Activated T-helper 1 cell treated with Interleukin-2 at 50 U/mL for 16 hours (primary cell): Measurements from ENCODE around the gene SYT8.
A peak's percentile ranks its signal among the peaks of the same experiment; 100 is the strongest.

Experiments used
- DNase-seq: peaks from one replicate; pipeline ENCODE4 v3.0.0-alpha.2; 2020; ENCODE audit warnings: low read depth

The SYT8 gene

GRCh38 chr11:1860108-1860507 lies 25.3 kb downstream of the SYT8 start:
- DNase-seq, result no peak

- DNase-seq, result no peak
Observed at GRCh38 chr11:1861435-1862411, 26.9 kb downstream of the SYT8 start.

- DNase-seq, result no peak
Observed at GRCh38 chr11:1862588-1863351, 28.0 kb downstream of the SYT8 start.

GRCh38 chr11:1863352-1864216 lies 28.8 kb downstream of the SYT8 start:
- no peak for DNase-seq

DNA sequence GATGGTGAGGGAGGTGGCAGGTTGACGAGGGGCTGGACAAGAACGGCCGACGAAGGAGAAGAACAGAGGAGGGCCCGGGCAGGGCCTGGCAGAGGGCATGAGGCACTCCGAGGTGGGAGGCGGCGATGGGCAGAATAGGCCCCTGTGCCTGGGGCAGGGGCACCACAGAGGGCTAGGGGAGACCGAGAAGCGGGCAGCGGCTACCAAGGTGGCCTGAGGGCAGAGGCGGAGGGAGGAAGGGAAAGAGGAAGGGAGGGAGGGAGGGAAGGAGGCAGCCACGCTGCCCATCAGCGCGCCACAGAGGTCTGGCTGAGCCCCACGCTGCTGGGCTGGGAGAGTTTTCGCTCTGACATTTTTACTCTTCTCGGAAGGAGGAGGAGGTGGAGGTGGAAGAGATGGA lies 29.4 kb downstream of the SYT8 start:
- no peak for DNase-seq

DNA sequence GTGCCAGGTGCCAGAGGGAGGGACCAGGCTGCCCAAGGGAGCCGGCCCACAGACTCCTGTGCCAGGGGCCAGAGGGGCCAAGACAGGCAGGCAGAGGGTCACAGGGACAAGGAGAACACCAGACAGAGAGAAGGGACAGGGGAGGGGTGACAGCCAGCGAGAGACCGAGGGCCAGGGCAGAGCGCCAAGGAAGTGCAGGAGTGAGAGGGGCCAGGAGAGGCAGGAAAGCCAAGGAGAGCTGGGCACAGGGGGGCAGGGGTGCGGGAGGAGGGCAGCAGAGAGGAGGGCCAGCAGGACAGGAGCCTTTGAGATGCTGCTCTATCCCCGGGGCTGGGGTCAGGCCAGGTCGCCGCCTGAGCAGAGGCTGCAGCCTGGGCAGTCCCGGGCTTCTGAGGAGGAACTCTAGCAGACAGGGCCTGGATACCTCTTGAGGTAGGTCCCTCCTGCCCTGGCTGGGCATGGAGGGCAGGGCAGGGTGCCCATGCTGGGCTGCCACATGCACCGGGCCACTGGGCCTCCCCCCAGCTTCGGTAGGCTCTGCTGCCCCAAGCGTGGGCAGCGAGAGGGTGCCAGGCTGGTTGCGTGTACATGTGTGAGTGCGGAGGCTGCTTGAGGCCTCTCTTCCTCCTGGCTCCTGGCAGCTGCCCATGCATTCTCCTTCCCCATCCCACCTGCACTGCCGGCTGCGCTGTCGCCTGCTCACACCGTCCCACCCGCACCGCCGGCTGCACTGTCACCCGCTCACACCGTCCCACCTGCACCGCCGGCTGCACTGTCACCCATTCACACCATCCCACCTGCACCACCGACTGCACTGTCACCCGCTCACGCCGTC lies 30.3 kb downstream of the SYT8 start:
- no peak for DNase-seq

GRCh38 chr11:1866226-1866625 lies 31.4 kb downstream of the SYT8 start:
- DNase-seq, result no peak

DNA sequence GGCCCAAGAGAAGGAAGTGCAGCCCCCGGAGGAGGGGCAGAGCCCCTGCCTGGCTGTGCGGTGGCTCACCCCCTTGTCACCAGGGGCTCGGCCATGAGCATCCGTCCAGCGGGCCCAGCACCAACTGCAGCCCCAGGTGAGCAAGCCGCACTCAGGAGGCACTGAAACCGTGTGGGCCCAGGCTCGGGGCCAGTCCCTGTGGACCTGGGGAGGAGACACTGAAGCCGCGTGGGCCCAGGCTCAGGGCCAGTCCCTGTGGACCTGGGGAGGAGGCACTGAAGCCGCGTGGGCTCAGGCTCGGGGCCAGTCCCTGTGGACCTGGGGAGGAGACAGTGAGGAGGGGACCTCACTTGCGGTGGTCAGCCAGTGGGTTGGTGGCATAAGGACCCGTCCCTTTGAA lies 32.0 kb downstream of the SYT8 start:
- no peak for DNase-seq

- DNase-seq, result no peak
Observed at GRCh38 chr11:1867381-1867780, 32.6 kb downstream of the SYT8 start.

DNA sequence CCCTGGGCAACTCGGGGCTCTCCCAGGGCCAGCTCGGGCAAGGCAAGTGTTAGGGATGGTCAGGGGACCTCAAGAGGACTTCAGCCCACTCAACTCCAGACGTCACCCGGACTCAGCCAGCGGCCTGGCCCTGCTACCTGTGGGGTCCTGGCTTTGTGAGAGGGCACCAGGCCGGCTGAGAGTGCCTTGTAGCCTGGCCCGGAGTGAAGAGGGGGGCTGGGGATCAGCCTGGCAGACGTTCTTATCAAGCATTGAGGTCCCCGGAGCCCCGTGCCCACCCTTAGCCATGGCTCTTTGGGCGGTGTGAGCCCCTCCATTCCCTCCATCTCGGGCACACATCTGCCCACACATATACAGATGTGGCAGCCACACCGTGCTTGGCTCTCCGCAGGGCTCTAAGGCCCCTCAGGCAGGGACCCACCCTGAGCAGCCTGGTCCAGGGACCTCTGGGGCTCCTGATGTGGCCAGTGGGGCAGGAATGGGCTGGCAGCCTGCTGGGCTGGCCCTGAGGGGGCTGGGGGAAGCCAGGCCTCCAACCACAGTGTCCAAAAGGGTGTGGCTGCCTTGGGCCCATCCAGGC lies 33.4 kb downstream of the SYT8 start:
- DNase-seq, result no peak

GRCh38 chr11:1868636-1869291 lies 34.0 kb downstream of the SYT8 start:
- no peak for DNase-seq

- DNase-seq, result no peak
Observed at GRCh38 chr11:1869427-1870325, 34.9 kb downstream of the SYT8 start.

DNA sequence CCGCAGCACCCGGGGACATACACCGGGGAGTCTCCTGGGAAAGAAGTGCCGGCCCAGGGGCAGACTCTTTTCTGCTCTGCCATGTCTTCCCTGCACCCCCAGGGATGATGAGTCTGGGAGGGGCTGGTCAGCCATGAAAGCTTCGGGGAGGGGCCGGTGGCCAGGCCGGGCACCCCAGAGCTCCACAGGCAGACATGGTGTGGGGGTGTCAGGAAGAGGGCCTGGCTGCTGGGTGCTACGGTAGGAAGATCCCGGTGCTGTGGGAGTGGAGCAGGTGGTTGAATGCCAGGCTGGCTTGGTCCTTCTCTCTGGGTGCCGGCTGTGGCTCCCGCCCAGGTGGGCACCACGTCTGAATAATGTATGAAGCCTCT lies 35.5 kb downstream of the SYT8 start:
- DNase-seq, result no peak

- peak; percentile 34 for DNase-seq
Observed at GRCh38 chr11:1870721-1871466, 36.1 kb downstream of the SYT8 start.

DNA sequence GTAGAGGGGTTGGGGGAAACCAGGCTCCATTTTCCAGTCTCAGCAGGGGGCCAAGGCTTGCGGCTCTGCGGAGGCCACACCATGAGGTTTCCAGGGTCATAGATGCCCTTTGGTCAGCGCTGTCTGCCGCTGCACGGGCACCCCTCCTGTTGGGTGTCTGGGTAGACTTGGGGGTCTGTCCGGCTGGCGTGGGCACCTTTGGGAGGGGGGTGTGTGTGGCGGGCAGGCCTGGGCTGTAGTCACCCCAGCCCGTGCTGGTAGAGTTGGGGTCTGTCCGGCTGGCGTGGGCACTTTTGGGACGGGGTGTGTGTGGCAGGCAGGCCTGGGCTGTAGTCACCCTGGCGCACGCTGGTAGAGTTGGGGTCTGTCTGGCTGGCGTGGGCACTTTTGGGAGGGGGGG lies 36.7 kb downstream of the SYT8 start:
- no peak for DNase-seq

DNA sequence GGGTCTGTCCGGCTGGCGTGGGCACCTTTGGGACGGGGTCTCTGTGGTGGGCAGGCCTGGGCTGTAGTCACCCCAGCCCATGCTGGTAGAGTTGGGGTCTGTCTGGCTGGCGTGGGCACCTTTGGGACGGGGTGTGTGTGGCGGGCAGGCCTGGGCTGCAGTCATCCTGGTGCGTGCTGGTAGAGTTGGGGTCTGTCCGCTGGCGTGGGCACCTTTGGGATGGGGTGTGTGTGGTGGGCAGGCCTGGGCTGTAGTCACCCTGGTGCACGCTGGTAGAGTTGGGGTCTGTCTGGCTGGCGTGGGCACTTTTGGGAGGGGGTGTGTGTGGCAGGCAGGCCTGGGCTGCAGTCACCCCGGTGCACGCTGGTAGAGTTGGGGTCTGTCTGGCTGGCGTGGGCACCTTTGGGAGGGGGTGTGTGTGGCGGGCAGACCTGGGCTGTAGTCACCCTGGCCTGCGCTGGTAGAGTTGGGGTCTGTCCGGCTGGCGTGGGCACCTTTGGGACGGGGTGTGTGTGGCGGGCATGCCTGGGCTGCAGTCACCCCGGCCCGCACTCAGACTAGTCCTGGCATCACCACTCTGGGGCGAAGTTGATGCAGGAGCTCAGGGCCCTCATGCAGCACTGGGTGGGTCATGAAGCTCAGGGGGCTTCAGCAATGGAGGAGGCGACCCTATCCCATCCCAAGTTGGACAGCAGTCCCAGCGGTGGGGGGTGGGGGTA lies 37.6 kb downstream of the SYT8 start:
- DNase-seq, result no peak

DNA sequence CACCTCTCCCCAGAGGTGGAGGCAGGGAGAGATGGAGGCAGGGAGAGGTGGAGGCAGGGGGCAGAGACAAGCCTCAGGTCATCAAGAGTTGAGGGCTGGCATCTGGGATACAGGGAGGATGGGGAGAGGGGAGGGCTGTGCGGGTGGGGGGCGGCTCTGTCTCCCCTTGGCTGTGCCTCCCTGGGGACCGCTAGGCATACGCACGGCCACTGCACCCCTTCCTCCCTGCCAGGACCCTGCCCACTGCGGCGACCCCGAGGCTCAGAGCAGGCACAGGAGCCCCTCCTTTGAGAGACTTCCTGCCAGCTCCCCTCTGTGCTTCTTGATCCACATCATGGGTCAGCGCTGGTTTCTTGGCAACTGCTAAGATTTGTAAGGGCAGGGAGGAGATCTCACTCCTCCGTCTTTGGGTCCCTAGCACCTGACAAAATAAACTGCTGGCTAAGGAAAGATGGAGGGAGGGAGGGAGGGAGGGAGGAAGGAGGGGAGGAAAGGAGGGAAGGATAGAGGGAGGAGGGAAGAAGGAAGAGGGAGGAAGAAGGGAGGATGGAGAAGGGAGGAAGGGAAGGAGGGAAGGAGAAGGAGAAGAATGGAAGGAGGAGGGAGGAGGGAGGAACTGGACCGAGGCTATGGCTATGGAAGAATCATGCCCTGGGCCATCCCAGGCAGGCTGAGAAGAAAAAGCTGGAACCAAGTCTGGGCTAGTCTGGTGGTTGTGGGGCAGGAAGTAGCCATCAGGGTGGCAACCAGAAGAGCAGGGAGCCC lies 38.4 kb downstream of the SYT8 start:
- DNase-seq, result no peak
